Parietal lobe (tissue), 1 donor: Measurements from ENCODE around the gene TPBGL. TPM values are rescaled to one million over a fixed set of nuclear protein-coding genes. Genes with fewer than 3 reads are reported as not detected.

Source experiments
- total RNA-seq: library from RNA; depleted of rRNA; stranded (reverse); fragments of >200 nt; gene quantifications from one replicate; pipeline ENCODE4 v1.2.3, GENCODE V29; 2014

TPBGL gene
- total RNA-seq: not detected

GRCh38 chr11:75240311-75241035, at the start of gene TPBGL:
TSS of gene TPBGL (plus strand) at chr11:75240774. CDS start at chr11:75241050, 276 bp downstream.

Other genes with a start within 250 kb of the TPBGL start
- gene OR2AT4, start 143.9 kb upstream of the TPBGL start, total RNA-seq: not detected
- gene SLCO2B1, start 89.7 kb upstream of the TPBGL start, total RNA-seq: 16.9 TPM
- gene ARRB1, start 110.9 kb downstream of the TPBGL start, total RNA-seq: 70.4 TPM
- gene RPS3, start 158.7 kb downstream of the TPBGL start, total RNA-seq: 622 TPM
- 36.0 TPM for gene KLHL35, start 192.4 kb downstream of the TPBGL start, total RNA-seq